Mammary epithelial cell (primary cell): Measurements from ENCODE around the gene TMEM86A.

Experiments
- CTCF ChIP-seq, 2 donors: IDR thresholded peaks in 1 of 2; conservative IDR thresholded peaks in 1 of 2; 2 replicates each; pipeline ENCODE4 v1.5.1; 2011 to 2012; ENCODE audit warnings: inconsistent platforms in 2 of 2, low read length in 2 of 2, mild to moderate bottlenecking in 2 of 2, control low read depth in 1 of 2, low read depth in 1 of 2; ENCODE audit not compliant: insufficient read depth in 1 of 2; ENCODE audit errors: extremely low read depth in 1 of 2
- EZH2 ChIP-seq: IDR thresholded peaks from 2 replicates; pipeline ENCODE4 v1.6.1; 2012; ENCODE audit warnings: low read length, inconsistent platforms, borderline replicate concordance

GRCh38 chr11:18713646-18714442, 15.3 kb downstream of the TMEM86A start:
- TF ChIP-seq CTCF (conservative IDR thresholded peaks at IDR 0.05 in 1 of 2, IDR thresholded peaks at IDR 0.05 in 1 of 2; ENCODE audit: extremely low read depth in 1 of 2, insufficient read depth in 1 of 2, low read depth in 1 of 2, low read length in 2 of 2) (no peak), EZH2 (no peak)
